CD14-positive monocyte (primary cell): ENCODE measurements around the gene TMEM175. TPM values are rescaled to one million over a fixed set of nuclear protein-coding genes. Genes with fewer than 3 reads are reported as not detected.

ENCODE experiments used
- DNase-seq, 3 donors: peaks; one replicate each; pipeline ENCODE4 v3.0.0-alpha.2; 2011 to 2022
- H2AFZ ChIP-seq: 2 replicates; pipeline ENCODE4 v1.6.0; 2012; ENCODE audit warnings: mild to moderate bottlenecking, low read depth, low read length, inconsistent platforms; ENCODE audit not compliant: insufficient read depth, poor library complexity, severe bottlenecking
- H3K27ac ChIP-seq, 2 donors: 1 replicate in 1 of 2; 2 replicates in 1 of 2; pipeline ENCODE4 v1.5.1; 2012 to 2013; ENCODE audit warnings: low read length in 2 of 2, control low read depth in 1 of 2, inconsistent platforms in 1 of 2, low read depth in 1 of 2, mild to moderate bottlenecking in 1 of 2
- H3K27me3 ChIP-seq, 2 donors: one replicate each; pipeline versions ENCODE4 v1.6.0 to v1.6.1; 2011 to 2013; ENCODE audit warnings: low read length in 2 of 2; ENCODE audit not compliant: control insufficient read depth in 2 of 2, insufficient read depth in 2 of 2
- H3K36me3 ChIP-seq, 2 donors: replicated peaks in 1 of 2; 1 replicate in 1 of 2; 2 replicates in 1 of 2; pipeline versions ENCODE4 v1.5.1 to v1.6.1; 2012 to 2013; ENCODE audit warnings: low read length in 2 of 2, control low read depth in 1 of 2, inconsistent platforms in 1 of 2, mild to moderate bottlenecking in 1 of 2; ENCODE audit not compliant: insufficient read depth in 2 of 2, control insufficient read depth in 1 of 2
- H3K4me1 ChIP-seq, 2 donors: 1 replicate in 1 of 2; 2 replicates in 1 of 2; pipeline versions ENCODE4 v1.5.1 to v1.6.1; 2012 to 2013; ENCODE audit warnings: low read length in 2 of 2, control low read depth in 1 of 2, inconsistent platforms in 1 of 2, mild to moderate bottlenecking in 1 of 2, moderate library complexity in 1 of 2; ENCODE audit not compliant: insufficient read depth in 2 of 2, control insufficient read depth in 1 of 2
- H3K4me2 ChIP-seq: replicated peaks from 2 replicates; pipeline ENCODE3; 2012; ENCODE audit warnings: low read length, moderate library complexity, mild to moderate bottlenecking; ENCODE audit not compliant: poor library complexity, severe bottlenecking; ENCODE audit errors: extremely low read depth
- H3K4me3 ChIP-seq, 3 experiments: fragments of 200-600 bp in 1 of 3; sonication (generic) in 1 of 3; replicated peaks in 1 of 3; 1 replicate in 2 of 3; 2 replicates in 1 of 3; pipeline ENCODE4 v1.5.1; 2011 to 2013; ENCODE audit warnings: low read length in 3 of 3, mild to moderate bottlenecking in 3 of 3, control low read depth in 2 of 3, low read depth in 2 of 3, inconsistent platforms in 1 of 3, moderate library complexity in 1 of 3
- H3K79me2 ChIP-seq: 2 replicates; pipeline ENCODE4 v1.6.0; 2012; ENCODE audit warnings: mild to moderate bottlenecking, control low read depth, inconsistent platforms, low read length, moderate library complexity; ENCODE audit not compliant: insufficient read depth
- H3K9ac ChIP-seq: 2 replicates; pipeline ENCODE4 v1.6.0; 2017; ENCODE audit warnings: low read length, mild to moderate bottlenecking; ENCODE audit not compliant: insufficient read depth, poor library complexity, severe bottlenecking
- H3K9me3 ChIP-seq, 2 donors: replicated peaks in 1 of 2; 1 replicate in 1 of 2; 2 replicates in 1 of 2; pipeline versions ENCODE4 v1.5.1 to v1.6.1; 2012 to 2013; ENCODE audit warnings: low read length in 2 of 2, control low read depth in 1 of 2; ENCODE audit not compliant: control insufficient read depth in 1 of 2, insufficient read depth in 1 of 2
- H4K20me1 ChIP-seq: 2 replicates; pipeline ENCODE4 v1.6.0; 2012; ENCODE audit warnings: mild to moderate bottlenecking, low read length, control low read depth, moderate library complexity; ENCODE audit not compliant: insufficient read depth
- H3K27ac Mint-ChIP-seq, 7 donors: one replicate each; pipeline ENCODE4 v1.8.0; 2020; ENCODE audit warnings: mild to moderate bottlenecking in 7 of 7, mixed read lengths in 7 of 7, moderate library complexity in 6 of 7, inconsistent platforms in 2 of 7
- H3K27me3 Mint-ChIP-seq, 3 donors: one replicate each; pipeline ENCODE4 v1.8.0; 2021 to 2022; ENCODE audit warnings: low read depth in 3 of 3, mild to moderate bottlenecking in 3 of 3, mixed read lengths in 3 of 3, moderate library complexity in 3 of 3, inconsistent platforms in 1 of 3
- H3K36me3 Mint-ChIP-seq, 2 donors: one replicate each; pipeline ENCODE4 v1.8.0; 2020; ENCODE audit warnings: mixed read lengths in 2 of 2, inconsistent platforms in 1 of 2, mild to moderate bottlenecking in 1 of 2
- H3K4me1 Mint-ChIP-seq: one replicate; pipeline ENCODE4 v1.8.0; 2020; ENCODE audit warnings: mild to moderate bottlenecking, mixed read lengths
- H3K4me3 Mint-ChIP-seq, 2 donors: one replicate each; pipeline ENCODE4 v1.8.0; 2020; ENCODE audit warnings: mild to moderate bottlenecking in 2 of 2, mixed read lengths in 2 of 2, moderate library complexity in 1 of 2
- H3K9me3 Mint-ChIP-seq, 7 donors: one replicate each; pipeline ENCODE4 v1.8.0; 2020 to 2022; ENCODE audit warnings: mixed read lengths in 7 of 7, mild to moderate bottlenecking in 6 of 7, moderate library complexity in 6 of 7, inconsistent platforms in 2 of 7
- CTCF ChIP-seq: fragments of 200-600 bp; IDR thresholded peaks from one replicate; pipeline ENCODE4 v1.8.0; 2022; ENCODE audit warnings: antibody characterized with exemption, mild to moderate bottlenecking
- WGBS: methylation state at CpG from one replicate; pipeline ENCODE4 v1.1.5; 2013; ENCODE audit warnings: missing lambda C conversion rate; ENCODE audit not compliant: insufficient coverage; 5-methylcytosine and 5-hydroxymethylcytosine counted together
- intact Hi-C, 2 donors: fragments of 100-400 bp; cut with micrococcal nuclease; formaldehyde crosslinking; loops; one replicate each; pipeline versions ENCODE4 v1.15.0 to v1.15.1; 2023
- polyA plus RNA-seq, 3 donors: library from polyadenylated mRNA; depleted of rRNA in 1 of 3; unstranded in 2 of 3; stranded (reverse) in 1 of 3; fragments of 300-500 nt in 2 of 3; fragments of >200 nt in 1 of 3; fragmentation: Illumina TruSeq in 2 of 3; gene quantifications; 1 replicate in 2 of 3; 2 replicates in 1 of 3; pipeline ENCODE4 v1.2.3, GENCODE V29; 2012 to 2021

Gene TMEM175
- polyA plus RNA-seq, 3 donors = 18.9 to 216 (median 20.7) TPM

DNA sequence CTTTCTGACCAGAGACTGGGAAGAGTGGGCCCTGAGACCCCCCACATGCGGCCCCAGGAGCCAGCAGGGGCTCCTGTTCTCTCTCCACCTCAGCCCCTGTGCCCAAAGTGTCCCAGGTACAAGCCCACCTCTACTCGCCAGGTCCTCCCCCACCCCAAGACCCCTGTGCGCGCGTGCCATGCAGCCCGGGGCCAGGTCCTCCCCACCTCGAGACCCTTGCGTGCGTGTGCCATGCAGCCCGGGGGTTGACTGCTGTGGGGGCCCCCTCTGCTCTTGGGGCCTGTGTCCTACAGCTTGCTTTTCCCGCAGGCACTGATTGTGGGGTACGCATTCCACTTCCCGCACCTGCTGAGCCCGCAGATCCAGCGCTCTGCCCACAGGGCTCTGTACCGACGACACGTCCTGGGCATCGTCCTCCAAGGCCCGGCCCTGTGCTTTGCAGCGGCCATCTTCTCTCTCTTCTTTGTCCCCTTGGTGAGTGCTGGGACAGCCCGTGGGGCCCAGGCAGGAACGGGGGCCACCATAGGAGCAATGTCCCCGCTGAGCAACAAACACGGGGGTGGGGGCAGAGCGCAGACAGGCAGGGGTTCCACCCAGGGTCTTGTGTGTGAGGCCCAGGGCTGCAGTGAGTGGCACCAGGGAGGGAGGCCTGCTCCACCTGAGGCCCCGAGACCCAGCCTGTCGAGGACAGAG, 20.8 kb downstream of the TMEM175 start:
- Histone ChIP-seq H3K36me3 (peaks cover 42 to 68% of the 10 kb centered on the region in 2 donors), H3K79me2 (no peaks in the 10 kb centered on the region), H2AFZ (no peak overlapping the region), H3K4me2 (no peak overlapping the region), H3K4me1 (no peaks in the 10 kb centered on the region), H3K9me3 (no peaks in the 10 kb centered on the region), H3K9ac (no peak overlapping the region), H3K27ac (no peak overlapping the region), H3K4me3 (no peak overlapping the region), H4K20me1 (peaks cover 16% of the 10 kb centered on the region), H3K27me3 (no peaks in the 10 kb centered on the region)
- Mint-ChIP-seq H3K4me3 (no peak overlapping the region), H3K27me3 (no peaks in the 10 kb centered on the region), H3K27ac (peak overlapping the region in 1 of 7 donors; percentile 66), H3K9me3 (peaks cover 0 to 6% (median 0%) of the 10 kb centered on the region in 7 donors), H3K36me3 (peaks cover 44 to 70% of the 10 kb centered on the region in 2 donors), H3K4me1 (no peaks in the 10 kb centered on the region)
- TF ChIP-seq CTCF = no peak
- 95% methylated on average over 28 of the region's 28 CpGs for WGBS
- intact Hi-C loops = no loop called here
- no peak for DNase-seq

GRCh38 chr4:953574-953915, 21.3 kb downstream of the TMEM175 start:
- intact Hi-C loops = no loop called here
- TF ChIP-seq CTCF = no peak
- Histone ChIP-seq H3K36me3 (peaks cover 43 to 74% of the 10 kb centered on the region in 2 donors), H3K4me1 (no peaks in the 10 kb centered on the region), H3K79me2 (no peaks in the 10 kb centered on the region), H4K20me1 (peaks cover 16% of the 10 kb centered on the region), H3K9me3 (no peaks in the 10 kb centered on the region), H3K9ac (no peak overlapping the region), H2AFZ (no peak overlapping the region), H3K4me2 (no peak overlapping the region), H3K27me3 (no peaks in the 10 kb centered on the region), H3K4me3 (no peak overlapping the region), H3K27ac (no peak overlapping the region)
- Mint-ChIP-seq H3K27ac (no peak overlapping the region), H3K36me3 (peaks cover 47 to 72% of the 10 kb centered on the region in 2 donors), H3K4me1 (no peaks in the 10 kb centered on the region), H3K4me3 (no peak overlapping the region), H3K27me3 (no peaks in the 10 kb centered on the region), H3K9me3 (peaks cover 0 to 6% (median 0%) of the 10 kb centered on the region in 7 donors)
- WGBS = 96% methylated on average over 9 of the region's 13 CpGs
- DNase-seq = no peak
